ENCODE data around the gene CDKN2B-AS1. TPM values are rescaled to one million over a fixed set of nuclear protein-coding genes. Genes with fewer than 3 reads are reported as not detected.

The CDKN2B-AS1 gene
- total RNA-seq, 2 donors from 2014 or later = not detected

GRCh38 chr9:22103685-22104575, 109.3 kb downstream of the CDKN2B-AS1 start:
- H3K4me1 ChIP-seq = peaks cover 0 to 9% of the 10 kb centered on the region in 2 donors
- DNase-seq (ENCODE audit: low spot score) = no peak
- no peaks in the 10 kb centered on the region for H3K27me3 ChIP-seq
- H3K27ac ChIP-seq = peak overlapping the region in 1 of 2 donors; percentile 56
- TF ChIP-seq CTCF (IDR thresholded peaks at IDR 0.05) = no peak
- H3K9me3 ChIP-seq = no peaks in the 10 kb centered on the region
- no peaks in the 10 kb centered on the region for H3K36me3 ChIP-seq
- no peak overlapping the region for H3K4me3 ChIP-seq

GRCh38 chr9:22105005-22105722, 110.6 kb downstream of the CDKN2B-AS1 start:
- no peaks in the 10 kb centered on the region for H3K9me3 ChIP-seq
- H3K4me1 ChIP-seq = peaks cover 0 to 9% of the 10 kb centered on the region in 2 donors
- no peaks in the 10 kb centered on the region for H3K27me3 ChIP-seq
- no peak for DNase-seq (ENCODE audit: low spot score)
- TF ChIP-seq CTCF (IDR thresholded peaks at IDR 0.05) = no peak
- no peaks in the 10 kb centered on the region for H3K36me3 ChIP-seq
- H3K27ac ChIP-seq = no peak overlapping the region
- H3K4me3 ChIP-seq = no peak overlapping the region

- Histone ChIP-seq H3K9me3 (no peaks in the 10 kb centered on the region), H3K4me1 (peaks cover 0 to 9% of the 10 kb centered on the region in 2 donors), H3K27ac (no peak overlapping the region), H3K4me3 (no peak overlapping the region), H3K36me3 (no peaks in the 10 kb centered on the region), H3K27me3 (no peaks in the 10 kb centered on the region)
- no peak for DNase-seq (ENCODE audit: low spot score)
- no peak for TF ChIP-seq CTCF (IDR thresholded peaks at IDR 0.05)
Observed at GRCh38 chr9:22107202-22108045, 112.8 kb downstream of the CDKN2B-AS1 start.

- Histone ChIP-seq H3K36me3 (no peaks in the 10 kb centered on the region), H3K27me3 (no peaks in the 10 kb centered on the region), H3K9me3 (no peaks in the 10 kb centered on the region), H3K4me3 (no peak overlapping the region), H3K4me1 (peaks cover 0 to 1% of the 10 kb centered on the region in 2 donors), H3K27ac (no peak overlapping the region)
- no peak for DNase-seq (ENCODE audit: low spot score)
- no peak for TF ChIP-seq CTCF (IDR thresholded peaks at IDR 0.05)
Observed at GRCh38 chr9:22108581-22109370, 114.2 kb downstream of the CDKN2B-AS1 start.

Measured in right atrium auricular region (tissue), 2 donors.